ENCODE measurements around the gene AMT.
A peak's percentile ranks its signal among the peaks of the same experiment; 100 is the strongest.

The AMT gene

GRCh38 chr3:49387721-49388120 lies 34.6 kb downstream of the AMT start:
- no peak for DNase-seq

- DNase-seq = no peak
Observed at GRCh38 chr3:49386056-49386756, 36.1 kb downstream of the AMT start.

DNA sequence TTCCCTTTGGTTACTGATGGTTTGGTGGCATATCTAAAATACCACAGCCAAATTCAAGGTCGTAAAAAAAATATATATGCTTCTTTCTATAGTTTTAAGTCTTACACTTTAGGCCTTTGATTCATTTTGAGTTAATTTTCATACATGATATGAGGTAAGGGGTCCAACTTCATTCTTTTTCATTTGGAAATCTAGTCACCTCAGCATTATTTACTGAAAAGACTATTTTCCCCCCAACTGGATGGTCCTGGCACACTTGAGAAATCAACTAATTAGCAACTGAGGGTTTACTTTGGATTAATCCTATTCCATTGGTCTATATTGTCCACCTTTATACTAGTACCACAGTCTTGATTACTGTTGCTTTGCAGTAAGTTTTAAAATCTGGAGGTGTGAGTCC lies 36.7 kb downstream of the AMT start:
- no peak for DNase-seq

GRCh38 chr3:49383387-49383786 lies 38.9 kb downstream of the AMT start:
- no peak for DNase-seq

DNA sequence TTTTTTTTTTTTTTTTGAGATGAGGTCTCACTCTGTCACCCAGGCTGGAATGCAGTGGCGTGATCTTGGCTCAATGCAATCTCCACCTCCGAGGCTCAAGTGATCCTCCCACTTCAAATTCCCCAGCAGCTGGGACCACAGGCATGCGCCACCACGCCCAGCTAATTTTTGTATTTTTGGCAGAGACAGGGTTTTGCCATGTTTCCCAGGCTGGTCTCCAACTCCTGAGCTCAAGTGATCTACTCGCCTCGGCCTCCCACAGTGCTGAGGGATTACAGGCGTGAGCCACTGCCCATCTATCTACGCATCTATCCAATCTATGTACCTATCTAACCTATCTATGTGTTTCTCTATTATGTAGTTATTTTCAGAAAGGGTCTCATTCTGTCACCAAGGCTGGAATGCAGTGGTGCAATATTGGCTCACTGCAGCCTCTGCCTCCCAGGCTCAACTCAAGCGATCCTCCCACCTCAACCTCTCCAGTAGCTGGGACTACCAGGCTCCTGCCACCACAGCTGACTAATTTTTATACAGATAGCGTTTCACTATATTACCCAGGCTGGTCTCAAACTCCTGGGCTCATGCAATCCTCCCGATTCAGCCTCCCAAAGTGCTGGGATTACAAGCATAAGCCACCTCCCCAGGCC lies 43.9 kb downstream of the AMT start:
- peak; percentile 1 for DNase-seq

DNA sequence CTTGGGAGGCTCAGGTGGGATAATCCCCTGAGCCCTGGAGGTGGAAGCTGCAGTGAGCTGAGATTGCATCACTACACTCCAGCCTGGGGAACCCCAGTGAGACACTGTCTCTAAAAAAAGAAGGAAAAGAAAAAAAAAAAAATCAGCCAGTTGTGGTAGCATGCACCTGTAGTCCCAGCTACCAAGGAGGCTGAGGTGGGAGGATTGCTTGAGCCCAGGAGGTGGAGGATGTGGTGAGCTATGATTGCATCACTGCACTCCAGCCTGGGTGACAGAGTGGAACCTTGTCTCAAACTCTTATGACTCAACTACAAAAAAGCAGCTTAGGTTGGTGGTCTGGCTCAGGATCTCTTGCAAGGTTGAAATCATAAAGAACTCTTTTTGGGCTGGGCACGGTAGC lies 44.8 kb downstream of the AMT start:
- no peak for DNase-seq

DNA sequence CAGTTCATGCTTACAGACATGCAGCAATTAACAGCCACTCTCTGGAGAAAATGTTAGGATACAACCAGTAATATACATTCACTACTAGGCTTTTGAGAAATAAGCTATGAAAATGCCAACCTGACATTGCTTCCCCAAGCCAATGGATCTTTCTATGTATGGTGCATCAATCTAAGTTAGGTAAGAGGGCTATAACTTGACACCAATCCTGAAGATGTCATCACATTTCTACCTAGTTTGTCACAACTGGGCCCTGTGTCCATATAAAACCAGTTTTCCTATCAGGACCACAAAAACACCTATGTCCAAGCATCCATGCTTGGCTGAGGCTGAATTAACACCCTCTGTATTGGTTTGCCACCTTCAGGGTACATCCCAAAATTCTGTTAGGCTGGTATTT lies 50.3 kb downstream of the AMT start:
- no peak for DNase-seq

DNA sequence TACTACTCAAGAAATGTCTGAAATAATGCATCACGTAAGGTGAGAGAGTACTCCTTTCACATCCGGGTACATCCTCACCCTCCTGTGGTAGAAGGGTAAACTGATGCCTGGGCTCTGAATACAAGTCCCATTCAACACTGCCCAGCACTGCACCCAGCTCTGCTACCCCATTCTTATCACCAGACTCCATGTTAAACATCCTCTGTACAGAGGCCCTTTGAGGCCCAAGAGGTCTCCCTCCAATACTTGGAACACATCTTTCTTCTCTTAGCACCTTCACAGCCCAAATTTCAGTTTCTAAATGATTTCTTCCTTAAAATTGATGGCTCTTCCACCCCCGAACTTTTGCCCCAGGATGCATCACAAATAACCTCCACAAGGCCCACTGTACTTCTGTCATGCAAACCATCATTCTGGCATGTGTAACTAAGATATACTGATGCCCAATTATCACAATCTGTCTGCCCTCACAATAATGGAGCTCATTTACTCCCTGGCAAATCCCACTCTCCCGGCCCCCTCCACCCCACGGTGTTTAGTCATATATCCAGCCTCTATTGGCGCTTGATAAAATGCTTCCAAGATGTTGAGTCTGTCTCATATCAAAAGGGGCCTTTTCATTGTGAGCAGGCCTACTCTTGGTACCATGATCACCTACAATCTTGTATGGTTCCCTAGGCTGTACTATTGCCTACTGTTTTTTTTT lies 51.5 kb downstream of the AMT start:
- no peak for DNase-seq
